Liver (tissue), 3 donors: ENCODE data around the gene MAP2K6.

ENCODE experiments used
- ATF3 ChIP-seq: IDR thresholded peaks from 2 replicates; pipeline ENCODE4 v1.6.1; 2016; ENCODE audit warnings: antibody characterized with exemption
- CTCF ChIP-seq: fragments of 150-350 bp; IDR thresholded peaks from 2 replicates; pipeline ENCODE4 v1.5.1; 2017; ENCODE audit warnings: improper control_type of control experiment, low read depth, low read length; ENCODE audit not compliant: missing input control
- FOXA1 ChIP-seq: IDR thresholded peaks from 2 replicates; pipeline ENCODE4 v1.6.1; 2016; ENCODE audit warnings: antibody characterized with exemption
- FOXA2 ChIP-seq: IDR thresholded peaks from 2 replicates; pipeline ENCODE4 v1.6.1; 2016; ENCODE audit warnings: antibody characterized with exemption
- GABPA ChIP-seq, 2 donors: IDR thresholded peaks in 1 of 2; conservative IDR thresholded peaks in 1 of 2; 2 replicates each; pipeline ENCODE4 v1.6.1; 2016; ENCODE audit warnings: antibody characterized with exemption in 2 of 2, mild to moderate bottlenecking in 1 of 2, moderate library complexity in 1 of 2
- JUND ChIP-seq, 2 donors: IDR thresholded peaks; 2 replicates each; pipeline ENCODE4 v1.6.1; 2016; ENCODE audit warnings: antibody characterized with exemption in 2 of 2
- MAX ChIP-seq: IDR thresholded peaks from 2 replicates; pipeline ENCODE4 v1.6.1; 2016; ENCODE audit warnings: antibody characterized with exemption
- NR2F2 ChIP-seq: IDR thresholded peaks from 2 replicates; pipeline ENCODE4 v1.6.1; 2016; ENCODE audit warnings: antibody characterized with exemption
- RAD21 ChIP-seq, 2 donors: IDR thresholded peaks; 2 replicates each; pipeline ENCODE4 v1.6.1; 2016; ENCODE audit warnings: antibody characterized with exemption in 2 of 2, mild to moderate bottlenecking in 2 of 2
- REST ChIP-seq: IDR thresholded peaks from 2 replicates; pipeline ENCODE4 v1.6.1; 2016; ENCODE audit warnings: antibody characterized with exemption, mild to moderate bottlenecking
- SP1 ChIP-seq: IDR thresholded peaks from 2 replicates; pipeline ENCODE4 v1.6.1; 2018; ENCODE audit warnings: antibody characterized with exemption, mild to moderate bottlenecking
- TAF1 ChIP-seq: conservative IDR thresholded peaks from 2 replicates; pipeline ENCODE4 v1.6.1; 2016; ENCODE audit warnings: antibody characterized with exemption, mild to moderate bottlenecking
- YY1 ChIP-seq: IDR thresholded peaks from 2 replicates; pipeline ENCODE4 v1.6.1; 2016; ENCODE audit warnings: antibody characterized with exemption, mild to moderate bottlenecking
- ZBTB33 ChIP-seq: IDR thresholded peaks from 2 replicates; pipeline ENCODE4 v1.6.1; 2016; ENCODE audit warnings: antibody characterized with exemption
- donor health status: healthy.
- donor health status: healthy.

- TF ChIP-seq CTCF (no peak), FOXA1 (no peak), YY1 (no peak), RAD21 (IDR thresholded peaks at IDR 0.05) (no peak), TAF1 (no peak), REST (no peak), MAX (no peak), SP1 (no peak), JUND (IDR thresholded peaks at IDR 0.05) (no peak), ATF3 (no peak), FOXA2 (no peak), GABPA (IDR thresholded peaks at IDR 0.05 in 1 of 2, conservative IDR thresholded peaks at IDR 0.05 in 1 of 2) (no peak), ZBTB33 (no peak), NR2F2 (no peak)
Measured at GRCh38 chr17:69404399-69404798, 10.1 kb upstream of the MAP2K6 start.
